Measurements from ENCODE around the gene MRGPRX2. TPM values are rescaled to one million over a fixed set of nuclear protein-coding genes. Genes with fewer than 3 reads are reported as not detected.

Gene MRGPRX2
- total RNA-seq, 1 donor from 2014 or later: not detected

DNA sequence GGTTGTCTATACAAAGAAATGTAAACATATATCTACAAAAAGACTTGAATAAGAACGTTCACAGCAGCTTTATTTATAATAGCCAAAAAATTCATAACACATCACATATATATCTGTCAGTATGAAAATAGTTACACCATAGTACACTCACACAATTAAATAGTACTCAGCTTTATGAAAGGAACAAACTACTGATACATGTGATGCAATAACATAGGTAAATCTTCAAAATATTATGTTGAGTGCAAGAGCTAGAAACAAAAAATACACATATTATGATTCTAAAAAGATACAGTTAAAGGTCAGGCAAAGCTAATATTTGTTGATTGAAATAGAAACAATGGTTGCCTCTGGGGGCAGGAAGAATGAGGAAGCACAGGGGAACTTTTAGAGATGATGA, 6.6 kb downstream of the MRGPRX2 start:
- no peak for DNase-seq
- Mint-ChIP-seq H3K36me3 (ENCODE audit: unreplicated experiment) (no peaks in the 10 kb centered on the region), H3K4me3 (ENCODE audit: unreplicated experiment) (no peak overlapping the region), H3K9me3 (ENCODE audit: unreplicated experiment) (peaks cover 1% of the 10 kb centered on the region), H3K4me1 (ENCODE audit: low read depth, unreplicated experiment) (no peaks in the 10 kb centered on the region), H3K27me3 (ENCODE audit: unreplicated experiment) (no peaks in the 10 kb centered on the region), H3K27ac (ENCODE audit: unreplicated experiment) (no peak overlapping the region)
- TF ChIP-seq, protein P1, sequence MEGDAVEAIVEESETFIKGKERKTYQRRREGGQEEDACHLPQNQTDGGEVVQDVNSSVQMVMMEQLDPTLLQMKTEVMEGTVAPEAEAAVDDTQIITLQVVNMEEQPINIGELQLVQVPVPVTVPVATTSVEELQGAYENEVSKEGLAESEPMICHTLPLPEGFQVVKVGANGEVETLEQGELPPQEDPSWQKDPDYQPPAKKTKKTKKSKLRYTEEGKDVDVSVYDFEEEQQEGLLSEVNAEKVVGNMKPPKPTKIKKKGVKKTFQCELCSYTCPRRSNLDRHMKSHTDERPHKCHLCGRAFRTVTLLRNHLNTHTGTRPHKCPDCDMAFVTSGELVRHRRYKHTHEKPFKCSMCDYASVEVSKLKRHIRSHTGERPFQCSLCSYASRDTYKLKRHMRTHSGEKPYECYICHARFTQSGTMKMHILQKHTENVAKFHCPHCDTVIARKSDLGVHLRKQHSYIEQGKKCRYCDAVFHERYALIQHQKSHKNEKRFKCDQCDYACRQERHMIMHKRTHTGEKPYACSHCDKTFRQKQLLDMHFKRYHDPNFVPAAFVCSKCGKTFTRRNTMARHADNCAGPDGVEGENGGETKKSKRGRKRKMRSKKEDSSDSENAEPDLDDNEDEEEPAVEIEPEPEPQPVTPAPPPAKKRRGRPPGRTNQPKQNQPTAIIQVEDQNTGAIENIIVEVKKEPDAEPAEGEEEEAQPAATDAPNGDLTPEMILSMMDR (IDR thresholded peaks at IDR 0.05; ENCODE audit: partially characterized antibody, unreplicated experiment): no peak

DNA sequence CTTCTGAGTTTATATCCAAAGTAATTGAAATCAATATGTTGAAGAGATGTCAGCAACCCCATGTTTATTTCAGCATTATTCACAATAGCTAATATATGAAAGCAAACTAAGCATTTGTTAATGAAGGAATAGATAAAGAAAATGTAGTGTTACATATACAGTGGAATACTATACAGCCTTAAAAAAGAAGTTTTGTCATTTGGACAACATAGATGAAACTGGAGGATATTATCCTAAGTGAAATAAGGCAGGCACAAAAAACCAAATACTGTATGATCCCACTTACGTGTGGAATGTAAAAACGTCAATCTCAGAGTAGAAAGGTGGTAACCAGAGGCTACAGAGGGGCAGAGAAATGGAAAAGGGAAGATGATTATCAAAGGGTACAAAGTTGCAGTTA, 10.2 kb downstream of the MRGPRX2 start:
- H3K27me3 Mint-ChIP-seq (ENCODE audit: unreplicated experiment): no peaks in the 10 kb centered on the region
- H3K9me3 Mint-ChIP-seq (ENCODE audit: unreplicated experiment): peaks cover 4% of the 10 kb centered on the region
- H3K36me3 Mint-ChIP-seq (ENCODE audit: unreplicated experiment): no peaks in the 10 kb centered on the region
- TF ChIP-seq, protein P1 (IDR thresholded peaks at IDR 0.05; ENCODE audit: partially characterized antibody, unreplicated experiment): no peak
- no peak overlapping the region for H3K4me3 Mint-ChIP-seq (ENCODE audit: unreplicated experiment)
- no peak overlapping the region for H3K27ac Mint-ChIP-seq (ENCODE audit: unreplicated experiment)
- no peaks in the 10 kb centered on the region for H3K4me1 Mint-ChIP-seq (ENCODE audit: low read depth, unreplicated experiment)
- no peak for DNase-seq

DNA sequence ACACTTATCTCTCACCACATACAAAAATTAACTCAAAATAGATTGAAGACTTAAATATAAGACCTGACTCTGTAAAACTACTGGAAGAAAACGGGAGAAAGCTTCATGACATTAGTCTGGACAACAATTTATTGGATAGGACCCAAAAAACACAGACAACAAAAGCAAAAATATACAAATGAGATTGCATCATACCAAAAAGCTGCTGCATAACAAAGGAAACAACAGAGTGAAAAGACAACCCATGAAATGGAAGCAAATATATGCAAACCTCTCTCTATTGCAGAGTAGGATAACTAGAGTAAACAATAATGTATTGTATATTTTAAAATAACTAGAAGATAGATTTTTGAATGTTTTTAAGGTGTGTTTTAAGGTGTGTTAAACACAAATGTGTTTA, 11.2 kb downstream of the MRGPRX2 start:
- no peak overlapping the region for H3K4me3 Mint-ChIP-seq (ENCODE audit: unreplicated experiment)
- H3K9me3 Mint-ChIP-seq (ENCODE audit: unreplicated experiment): peaks cover 4% of the 10 kb centered on the region
- no peak overlapping the region for H3K27ac Mint-ChIP-seq (ENCODE audit: unreplicated experiment)
- TF ChIP-seq, protein P1 (IDR thresholded peaks at IDR 0.05; ENCODE audit: partially characterized antibody, unreplicated experiment): no peak
- no peaks in the 10 kb centered on the region for H3K27me3 Mint-ChIP-seq (ENCODE audit: unreplicated experiment)
- H3K4me1 Mint-ChIP-seq (ENCODE audit: low read depth, unreplicated experiment): no peaks in the 10 kb centered on the region
- DNase-seq: no peak
- H3K36me3 Mint-ChIP-seq (ENCODE audit: unreplicated experiment): no peaks in the 10 kb centered on the region

DNA sequence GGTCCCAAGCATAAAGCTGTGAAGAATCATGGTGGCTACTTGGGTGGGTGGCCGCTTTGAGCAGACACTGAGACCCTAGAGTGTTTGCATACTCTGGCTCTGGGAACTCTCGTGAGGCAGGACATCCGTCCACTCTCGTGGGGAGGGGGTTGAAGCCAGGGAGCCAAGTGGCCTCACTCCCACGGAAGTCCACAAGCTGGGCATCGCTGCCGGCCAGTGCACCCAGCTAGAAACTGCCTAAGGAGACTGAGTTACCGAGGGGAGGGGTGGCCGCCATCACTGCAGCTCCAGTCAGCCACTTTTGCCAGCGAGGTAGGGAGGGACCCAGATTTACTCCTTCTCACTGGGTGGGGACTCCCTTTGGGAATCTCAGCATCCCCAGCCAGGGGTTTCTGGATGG, 20.5 kb downstream of the MRGPRX2 start:
- no peak for DNase-seq
- Mint-ChIP-seq H3K27ac (ENCODE audit: unreplicated experiment) (no peak overlapping the region), H3K36me3 (ENCODE audit: unreplicated experiment) (no peaks in the 10 kb centered on the region), H3K9me3 (ENCODE audit: unreplicated experiment) (peaks cover 2% of the 10 kb centered on the region), H3K4me1 (ENCODE audit: low read depth, unreplicated experiment) (no peaks in the 10 kb centered on the region), H3K4me3 (ENCODE audit: unreplicated experiment) (no peak overlapping the region), H3K27me3 (ENCODE audit: unreplicated experiment) (no peaks in the 10 kb centered on the region)
- TF ChIP-seq, protein P1 (IDR thresholded peaks at IDR 0.05; ENCODE audit: partially characterized antibody, unreplicated experiment): no peak

DNA sequence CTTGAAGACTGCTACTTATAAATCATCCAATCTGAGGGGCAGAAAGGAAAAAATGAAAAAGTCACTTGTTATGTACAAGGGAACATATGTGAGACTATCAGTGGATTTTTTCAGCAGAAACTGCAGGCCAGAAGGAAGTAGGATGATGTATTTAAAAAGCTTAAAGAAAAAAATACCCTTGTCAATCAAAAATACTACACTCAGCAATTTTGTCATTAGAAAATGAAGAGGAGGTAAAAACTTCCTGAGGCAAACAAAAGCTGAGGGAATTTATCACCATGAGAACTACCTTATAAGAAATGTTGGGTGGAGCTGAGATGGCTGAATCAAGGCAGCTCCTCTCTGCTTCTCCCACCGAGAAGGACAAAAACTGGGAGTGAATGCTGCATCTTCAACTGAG, 21.1 kb downstream of the MRGPRX2 start:
- TF ChIP-seq, protein P1 (IDR thresholded peaks at IDR 0.05; ENCODE audit: partially characterized antibody, unreplicated experiment): no peak
- Mint-ChIP-seq H3K36me3 (ENCODE audit: unreplicated experiment) (no peaks in the 10 kb centered on the region), H3K4me1 (ENCODE audit: low read depth, unreplicated experiment) (no peaks in the 10 kb centered on the region), H3K27ac (ENCODE audit: unreplicated experiment) (no peak overlapping the region), H3K9me3 (ENCODE audit: unreplicated experiment) (peaks cover 2% of the 10 kb centered on the region), H3K4me3 (ENCODE audit: unreplicated experiment) (no peak overlapping the region), H3K27me3 (ENCODE audit: unreplicated experiment) (no peaks in the 10 kb centered on the region)
- DNase-seq: no peak
